ENCODE measurements around the gene LRRIQ1.
"Not testable (repeated sequence)": the region's sequence is repeated elsewhere in the genome, so short reads cannot be mapped to it uniquely, and the experiment has no call there.

LRRIQ1 gene

DNA sequence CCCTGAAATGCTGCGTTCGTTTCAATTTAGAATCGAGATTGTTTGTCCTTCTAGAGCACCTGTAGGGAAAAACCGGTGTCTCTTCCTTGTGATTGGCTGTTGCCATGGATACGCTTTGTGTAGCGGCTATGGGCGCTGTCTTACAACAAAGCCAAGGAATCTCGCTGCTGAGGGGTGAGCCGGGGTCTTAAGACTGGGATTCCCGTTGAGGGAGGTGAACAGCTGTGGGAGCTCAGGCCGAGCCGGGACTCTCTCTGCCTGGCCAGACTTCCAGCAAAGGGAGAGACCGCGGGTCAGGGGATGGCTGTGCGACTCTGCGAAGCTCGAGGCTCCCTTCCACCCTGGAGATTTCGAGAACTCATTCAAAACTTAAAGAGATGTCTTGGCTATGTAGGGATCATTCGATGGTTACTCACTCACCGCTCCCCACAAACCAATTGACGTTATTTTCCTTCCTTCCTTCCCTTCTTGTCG is at the start of gene LRRIQ1, which contains the start of gene TSPAN19:
LRRIQ1 (plus strand) TSS at position 118 of the 474 bp plus-strand sequence. CDS start 1,826 bp downstream, outside the sequence.
TSPAN19 (minus strand) TSS at position 44 of the 474 bp plus-strand sequence. CDS start 6,331 bp downstream, outside the sequence.
- Histone ChIP-seq H3K27ac (ENCODE audit: low read length) (no peak within 1 kb of the TSS), H3K27me3 (ENCODE audit: low read depth, low read length) (no peaks in the 10 kb centered on the region), H3K4me1 (ENCODE audit: control insufficient read depth in 1 of 2, insufficient read depth in 2 of 2, low read length in 2 of 2) (no peaks in the 10 kb centered on the region), H3K9me3 (ENCODE audit: control insufficient read depth in 1 of 2, low read length in 2 of 2) (no peaks in the 10 kb centered on the region), H3K4me3 (ENCODE audit: low read depth in 1 of 2, low read length in 2 of 2) (peak within 1 kb of the TSS; percentile 79 to 90), H3K36me3 (ENCODE audit: control insufficient read depth in 1 of 2, insufficient read depth in 2 of 2, low read length in 2 of 2) (no peaks in the 10 kb centered on the region)

DNA sequence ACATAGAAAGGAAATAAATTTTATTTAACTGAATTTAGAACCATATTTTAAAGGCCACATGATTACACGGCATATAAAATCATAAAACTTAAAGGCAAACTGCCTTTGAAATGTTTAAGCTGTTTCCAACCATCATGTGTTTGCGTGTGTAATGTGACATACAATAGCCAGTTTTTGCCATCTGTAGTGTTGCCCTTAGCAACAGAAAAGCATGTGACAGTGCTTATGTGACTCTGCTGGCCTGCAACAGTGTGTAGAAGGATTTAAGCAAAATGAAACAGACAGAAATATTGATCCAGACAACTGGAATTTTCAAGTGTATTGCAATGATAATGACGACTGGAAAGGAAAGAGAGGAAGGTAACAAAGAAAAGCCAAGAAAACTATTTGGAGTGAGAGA is 49.6 kb upstream of the LRRIQ1 start:
- Histone ChIP-seq H3K27me3 (ENCODE audit: low read depth, low read length) (no peaks in the 10 kb centered on the region), H3K27ac (ENCODE audit: low read length) (no peak overlapping the region), H3K36me3 (ENCODE audit: control insufficient read depth in 1 of 2, insufficient read depth in 2 of 2, low read length in 2 of 2) (no peaks in the 10 kb centered on the region), H3K9me3 (ENCODE audit: control insufficient read depth in 1 of 2, low read length in 2 of 2) (no peaks in the 10 kb centered on the region), H3K4me3 (ENCODE audit: low read depth in 1 of 2, low read length in 2 of 2) (no peak overlapping the region), H3K4me1 (ENCODE audit: control insufficient read depth in 1 of 2, insufficient read depth in 2 of 2, low read length in 2 of 2) (no peaks in the 10 kb centered on the region)

- no peaks in the 10 kb centered on the region for H3K27me3 ChIP-seq (ENCODE audit: low read depth, low read length)
- H3K4me1 ChIP-seq (ENCODE audit: control insufficient read depth in 1 of 2, insufficient read depth in 2 of 2, low read length in 2 of 2), result no peaks in the 10 kb centered on the region
- H3K4me3 ChIP-seq (ENCODE audit: low read depth in 1 of 2, low read length in 2 of 2), result no peak overlapping the region
These were observed 41.7 kb upstream of the LRRIQ1 start for GRCh38 chr12:84994426-84994825.

DNA sequence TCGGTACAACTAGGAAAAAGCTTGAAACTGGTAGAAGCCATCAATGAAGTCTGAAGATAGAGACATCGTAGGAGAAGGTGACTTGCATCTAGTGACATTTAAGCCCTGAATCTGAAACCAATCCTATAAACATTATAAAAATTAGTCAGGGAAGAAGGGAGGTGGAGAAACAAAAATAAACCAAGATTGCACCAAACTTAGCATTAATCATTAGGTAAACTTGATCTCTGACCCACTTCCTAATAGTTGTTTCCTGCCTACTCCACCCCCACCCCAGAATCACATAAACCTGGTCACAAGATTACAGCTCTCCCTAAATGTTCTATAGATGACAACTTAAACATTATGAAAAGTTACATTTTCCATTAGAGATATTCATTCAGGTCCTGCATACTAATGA is 40.5 kb upstream of the LRRIQ1 start:
- Histone ChIP-seq H3K9me3 (ENCODE audit: control insufficient read depth in 1 of 2, low read length in 2 of 2) (no peaks in the 10 kb centered on the region), H3K27me3 (ENCODE audit: low read depth, low read length) (no peaks in the 10 kb centered on the region)

More at GRCh38 chr12:84994426-84994825, 41.7 kb upstream of the LRRIQ1 start:
- Histone ChIP-seq H3K27ac (ENCODE audit: low read length) (no peak overlapping the region), H3K9me3 (ENCODE audit: control insufficient read depth in 1 of 2, low read length in 2 of 2) (no peaks in the 10 kb centered on the region), H3K36me3 (ENCODE audit: control insufficient read depth in 1 of 2, insufficient read depth in 2 of 2, low read length in 2 of 2) (no peaks in the 10 kb centered on the region)

DNA sequence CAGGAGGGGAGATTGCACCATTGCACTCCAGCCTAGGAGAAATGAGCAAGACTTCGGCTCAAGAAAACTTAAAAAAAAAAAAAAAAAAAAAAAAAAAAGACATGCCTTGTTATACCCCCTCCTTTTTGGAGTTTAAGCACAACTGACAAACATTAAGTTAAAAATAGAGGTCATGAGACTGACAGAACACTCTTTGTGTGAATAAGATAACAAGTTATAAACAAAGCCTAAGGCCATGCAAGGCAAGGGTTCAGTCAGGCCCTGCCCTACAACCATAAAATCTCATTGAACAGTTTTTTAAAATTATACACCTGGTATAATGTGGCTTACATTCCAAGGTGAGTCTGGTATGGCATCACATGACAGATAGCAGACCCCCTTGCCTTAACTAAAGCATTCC is 39.4 kb upstream of the LRRIQ1 start:
- H3K4me3 ChIP-seq (ENCODE audit: low read depth in 1 of 2, low read length in 2 of 2), result no peak overlapping the region
- no peak overlapping the region for H3K27ac ChIP-seq (ENCODE audit: low read length)
- H3K4me1 ChIP-seq (ENCODE audit: control insufficient read depth in 1 of 2, insufficient read depth in 2 of 2, low read length in 2 of 2), result no peaks in the 10 kb centered on the region
- no peaks in the 10 kb centered on the region for H3K27me3 ChIP-seq (ENCODE audit: low read depth, low read length)
- H3K9me3 ChIP-seq (ENCODE audit: control insufficient read depth in 1 of 2, low read length in 2 of 2), result no peaks in the 10 kb centered on the region
- H3K36me3 ChIP-seq (ENCODE audit: control insufficient read depth in 1 of 2, insufficient read depth in 2 of 2, low read length in 2 of 2), result no peaks in the 10 kb centered on the region

More for the DNA sequence above, 40.5 kb upstream of the LRRIQ1 start:
- Histone ChIP-seq H3K36me3 (ENCODE audit: control insufficient read depth in 1 of 2, insufficient read depth in 2 of 2, low read length in 2 of 2) (no peaks in the 10 kb centered on the region), H3K4me3 (ENCODE audit: low read depth in 1 of 2, low read length in 2 of 2) (no peak overlapping the region), H3K4me1 (ENCODE audit: control insufficient read depth in 1 of 2, insufficient read depth in 2 of 2, low read length in 2 of 2) (no peaks in the 10 kb centered on the region), H3K27ac (ENCODE audit: low read length) (no peak overlapping the region)

DNA sequence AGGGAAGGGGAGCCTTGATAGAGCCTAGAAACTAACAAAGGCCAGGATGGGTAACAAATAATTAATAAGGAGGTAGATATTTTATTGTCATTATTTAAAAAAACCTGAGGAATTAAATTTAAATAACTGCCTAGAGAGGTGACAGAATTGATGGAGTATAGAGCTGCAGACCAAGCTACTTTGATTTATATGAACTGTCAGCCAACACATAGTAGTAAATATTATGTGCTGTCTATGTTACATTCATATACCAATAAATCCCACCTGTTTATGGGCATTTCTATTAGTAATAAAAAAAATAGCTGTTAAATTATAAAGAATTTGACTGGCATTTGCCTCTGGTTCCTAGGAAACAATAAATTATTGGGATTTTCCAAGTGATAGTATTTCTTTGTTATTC is 37.8 kb upstream of the LRRIQ1 start:
- no peaks in the 10 kb centered on the region for H3K9me3 ChIP-seq (ENCODE audit: control insufficient read depth in 1 of 2, low read length in 2 of 2)
- no peaks in the 10 kb centered on the region for H3K27me3 ChIP-seq (ENCODE audit: low read depth, low read length)
- no peak overlapping the region for H3K27ac ChIP-seq (ENCODE audit: low read length)
- no peaks in the 10 kb centered on the region for H3K36me3 ChIP-seq (ENCODE audit: control insufficient read depth in 1 of 2, insufficient read depth in 2 of 2, low read length in 2 of 2)
- no peak overlapping the region for H3K4me3 ChIP-seq (ENCODE audit: low read depth in 1 of 2, low read length in 2 of 2)
- H3K4me1 ChIP-seq (ENCODE audit: control insufficient read depth in 1 of 2, insufficient read depth in 2 of 2, low read length in 2 of 2), result no peaks in the 10 kb centered on the region

DNA sequence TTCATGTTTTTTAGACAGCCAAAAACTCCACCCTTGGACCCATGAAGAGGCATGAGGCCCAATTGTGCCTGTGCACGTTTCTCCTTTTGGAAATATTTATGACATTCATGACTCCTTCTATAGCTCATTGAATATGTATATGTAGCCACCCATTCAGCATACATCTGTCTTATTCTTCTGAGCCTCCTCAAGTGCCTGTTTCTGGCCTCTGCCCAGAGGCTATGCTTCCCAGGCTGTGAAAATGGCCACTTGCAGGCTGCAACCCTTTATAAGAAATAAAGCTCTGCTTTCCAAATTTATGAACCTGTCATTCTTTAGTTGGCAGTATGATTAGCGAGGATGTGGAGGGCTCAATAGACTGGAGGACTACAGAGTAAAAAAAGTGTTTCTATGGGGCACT is 35.4 kb upstream of the LRRIQ1 start:
- no peak overlapping the region for H3K4me3 ChIP-seq (ENCODE audit: low read depth in 1 of 2, low read length in 2 of 2)
- no peaks in the 10 kb centered on the region for H3K4me1 ChIP-seq (ENCODE audit: control insufficient read depth in 1 of 2, insufficient read depth in 2 of 2, low read length in 2 of 2)
- no peaks in the 10 kb centered on the region for H3K36me3 ChIP-seq (ENCODE audit: control insufficient read depth in 1 of 2, insufficient read depth in 2 of 2, low read length in 2 of 2)
- no peaks in the 10 kb centered on the region for H3K9me3 ChIP-seq (ENCODE audit: control insufficient read depth in 1 of 2, low read length in 2 of 2)
- no peaks in the 10 kb centered on the region for H3K27me3 ChIP-seq (ENCODE audit: low read depth, low read length)
- H3K27ac ChIP-seq (ENCODE audit: low read length), result no peak overlapping the region

DNA sequence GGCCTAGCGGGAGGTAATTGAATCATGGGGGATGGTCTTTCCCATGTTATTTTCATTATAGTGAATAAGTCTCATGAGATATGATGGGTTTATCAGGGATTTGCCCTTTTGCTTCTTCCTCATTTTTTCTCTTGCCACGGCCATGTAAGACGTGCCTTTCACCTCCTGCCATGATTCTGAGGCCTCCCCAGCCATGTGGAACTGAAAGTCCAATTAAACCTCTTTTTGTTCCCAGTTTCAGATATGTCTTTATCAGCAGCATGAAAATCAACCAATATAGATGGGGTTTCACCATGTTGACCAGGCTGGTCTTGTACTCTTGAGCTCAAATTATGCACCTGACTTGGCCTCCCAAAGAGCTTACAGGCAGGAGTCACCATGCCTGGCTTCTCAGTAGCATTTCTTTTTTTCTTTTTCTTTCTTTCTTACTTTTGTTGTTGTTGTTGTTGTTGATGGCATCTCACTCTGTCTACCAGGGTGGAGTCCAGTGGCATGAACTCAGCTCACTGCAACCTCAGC is 33.3 kb upstream of the LRRIQ1 start:
- no peaks in the 10 kb centered on the region for H3K27me3 ChIP-seq (ENCODE audit: low read depth, low read length)

GRCh38 chr12:85004204-85004603 is 31.9 kb upstream of the LRRIQ1 start:
- H3K4me1 ChIP-seq (ENCODE audit: control insufficient read depth in 1 of 2, insufficient read depth in 2 of 2, low read length in 2 of 2), result no peaks in the 10 kb centered on the region
- H3K27ac ChIP-seq (ENCODE audit: low read length), result no peak overlapping the region
- no peaks in the 10 kb centered on the region for H3K27me3 ChIP-seq (ENCODE audit: low read depth, low read length)
- no peak overlapping the region for H3K4me3 ChIP-seq (ENCODE audit: low read depth in 1 of 2, low read length in 2 of 2)
- no peaks in the 10 kb centered on the region for H3K9me3 ChIP-seq (ENCODE audit: control insufficient read depth in 1 of 2, low read length in 2 of 2)
- no peaks in the 10 kb centered on the region for H3K36me3 ChIP-seq (ENCODE audit: control insufficient read depth in 1 of 2, insufficient read depth in 2 of 2, low read length in 2 of 2)

More for the DNA sequence above, 33.3 kb upstream of the LRRIQ1 start:
- no peaks in the 10 kb centered on the region for H3K36me3 ChIP-seq (ENCODE audit: control insufficient read depth in 1 of 2, insufficient read depth in 2 of 2, low read length in 2 of 2)
- no peaks in the 10 kb centered on the region for H3K9me3 ChIP-seq (ENCODE audit: control insufficient read depth in 1 of 2, low read length in 2 of 2)
- H3K4me3 ChIP-seq (ENCODE audit: low read depth in 1 of 2, low read length in 2 of 2), result no peak overlapping the region
- no peak overlapping the region for H3K27ac ChIP-seq (ENCODE audit: low read length)
- H3K4me1 ChIP-seq (ENCODE audit: control insufficient read depth in 1 of 2, insufficient read depth in 2 of 2, low read length in 2 of 2), result no peaks in the 10 kb centered on the region

DNA sequence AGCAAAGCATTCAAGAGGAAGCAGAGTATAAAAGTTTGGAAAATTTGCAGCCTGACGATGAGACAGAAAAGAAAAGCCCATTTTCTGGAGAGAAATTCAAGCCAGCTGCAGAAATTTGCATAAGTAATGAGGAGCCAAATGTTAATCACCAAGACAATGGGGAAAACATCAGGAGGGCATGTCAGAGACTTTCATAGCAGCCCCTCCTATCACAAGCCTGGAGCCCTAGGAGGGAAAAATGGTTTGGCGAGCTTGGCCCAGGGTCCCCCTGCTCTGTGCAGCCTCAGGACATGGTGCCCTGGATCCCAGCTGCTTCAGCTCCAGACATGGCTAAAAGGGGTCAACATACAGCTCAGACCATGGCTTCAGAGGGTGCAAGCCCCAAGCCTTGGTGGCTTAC is 31.1 kb upstream of the LRRIQ1 start:
- not testable (repeated sequence) for H3K9me3 ChIP-seq (ENCODE audit: control insufficient read depth in 1 of 2, low read length in 2 of 2); H3K27ac ChIP-seq (ENCODE audit: low read length); H3K27me3 ChIP-seq (ENCODE audit: low read depth, low read length); H3K4me1 ChIP-seq (ENCODE audit: control insufficient read depth in 1 of 2, insufficient read depth in 2 of 2, low read length in 2 of 2); H3K36me3 ChIP-seq (ENCODE audit: control insufficient read depth in 1 of 2, insufficient read depth in 2 of 2, low read length in 2 of 2); H3K4me3 ChIP-seq (ENCODE audit: low read depth in 1 of 2, low read length in 2 of 2)

DNA sequence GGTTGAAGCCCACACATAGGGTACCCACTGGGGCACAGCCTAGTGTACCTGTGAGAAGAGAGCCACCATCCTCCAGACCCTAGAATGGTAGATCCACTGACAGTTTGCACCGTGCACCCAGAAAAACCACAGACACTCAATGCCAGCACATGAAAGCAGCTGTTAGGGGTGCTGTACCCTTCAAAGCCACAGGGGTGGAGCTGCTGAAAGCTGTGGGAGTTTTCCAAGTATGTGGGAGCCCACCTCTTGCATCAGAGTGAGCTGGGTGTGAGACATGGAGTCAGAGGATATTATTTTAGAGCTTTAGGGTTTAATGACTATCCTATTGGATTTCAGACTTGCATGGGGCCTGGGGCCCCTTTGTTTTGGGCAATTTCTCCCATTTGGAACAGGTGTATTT is 30.5 kb upstream of the LRRIQ1 start:
- no peaks in the 10 kb centered on the region for H3K4me1 ChIP-seq (ENCODE audit: control insufficient read depth in 1 of 2, insufficient read depth in 2 of 2, low read length in 2 of 2)
- no peaks in the 10 kb centered on the region for H3K36me3 ChIP-seq (ENCODE audit: control insufficient read depth in 1 of 2, insufficient read depth in 2 of 2, low read length in 2 of 2)
- H3K9me3 ChIP-seq (ENCODE audit: control insufficient read depth in 1 of 2, low read length in 2 of 2), result no peaks in the 10 kb centered on the region
- no peak overlapping the region for H3K27ac ChIP-seq (ENCODE audit: low read length)
- no peak overlapping the region for H3K4me3 ChIP-seq (ENCODE audit: low read depth in 1 of 2, low read length in 2 of 2)
- H3K27me3 ChIP-seq (ENCODE audit: low read depth, low read length), result no peaks in the 10 kb centered on the region

DNA sequence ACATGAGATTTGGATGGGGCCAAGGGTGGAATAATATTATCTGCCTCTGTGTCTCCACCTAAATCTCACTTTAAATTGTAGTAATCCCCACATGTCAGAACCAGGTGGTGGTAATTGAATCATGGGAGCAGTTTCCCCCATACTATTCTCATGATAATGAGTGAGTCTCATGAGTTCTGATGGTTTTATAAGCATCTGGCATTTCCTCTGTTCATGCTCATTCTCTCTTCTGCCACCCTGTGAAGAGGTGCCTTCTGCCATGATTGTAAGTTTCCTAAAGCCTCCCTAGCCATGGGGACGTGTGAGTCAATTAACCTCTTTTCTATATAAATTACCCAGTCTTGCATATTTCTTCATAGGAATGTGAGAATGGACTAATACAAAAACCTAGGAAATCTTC is 29.9 kb upstream of the LRRIQ1 start:
- H3K4me1 ChIP-seq (ENCODE audit: control insufficient read depth in 1 of 2, insufficient read depth in 2 of 2, low read length in 2 of 2), result no peaks in the 10 kb centered on the region
- no peaks in the 10 kb centered on the region for H3K9me3 ChIP-seq (ENCODE audit: control insufficient read depth in 1 of 2, low read length in 2 of 2)
- H3K4me3 ChIP-seq (ENCODE audit: low read depth in 1 of 2, low read length in 2 of 2), result no peak overlapping the region
- H3K27me3 ChIP-seq (ENCODE audit: low read depth, low read length), result no peaks in the 10 kb centered on the region
- no peak overlapping the region for H3K27ac ChIP-seq (ENCODE audit: low read length)
- H3K36me3 ChIP-seq (ENCODE audit: control insufficient read depth in 1 of 2, insufficient read depth in 2 of 2, low read length in 2 of 2), result no peaks in the 10 kb centered on the region
